Prostate gland (tissue), 2 donors: Measurements from ENCODE around the gene AKNAD1. TPM values are rescaled to one million over a fixed set of nuclear protein-coding genes. Genes with fewer than 3 reads are reported as not detected.
"Not testable (repeated sequence)": the region's sequence is repeated elsewhere in the genome, so short reads cannot be mapped to it uniquely, and the experiment has no call there.

Source experiments
- DNase-seq: peaks from one replicate; pipeline ENCODE4 v3.0.0-alpha.2; 2019; ENCODE audit warnings: low spot score
- H3K27ac ChIP-seq, 2 donors: fragments of 200-600 bp; sonication (generic); 2 replicates each; pipeline ENCODE4 v1.5.1; 2017 to 2019
- H3K27me3 ChIP-seq: fragments of 200-600 bp; sonication (generic); replicated peaks from 2 replicates; pipeline ENCODE4 v1.5.1; 2019; ENCODE audit not compliant: insufficient read depth
- H3K36me3 ChIP-seq, 2 donors: fragments of 200-600 bp; sonication (generic); 1 replicate in 1 of 2; 2 replicates in 1 of 2; pipeline versions ENCODE4 v1.5.1 to v1.8.1; 2017 to 2019
- H3K4me1 ChIP-seq: fragments of 200-600 bp; sonication (generic); replicated peaks from 2 replicates; pipeline ENCODE4 v1.5.1; 2019
- H3K4me3 ChIP-seq, 2 donors: fragments of 200-600 bp; sonication (generic); 2 replicates each; pipeline ENCODE4 v1.5.1; 2017 to 2019
- H3K9me3 ChIP-seq: fragments of 200-600 bp; sonication (generic); 2 replicates; pipeline ENCODE4 v1.5.1; 2017
- POLR2A ChIP-seq: fragments of 450-650 bp; IDR thresholded peaks from one replicate; pipeline ENCODE4 v1.6.1; 2016; ENCODE audit warnings: antibody characterized with exemption, mild to moderate bottlenecking
- POLR2AphosphoS5 ChIP-seq: sonication (generic); formaldehyde crosslinking; IDR thresholded peaks from one replicate; pipeline ENCODE4 v1.6.1; 2017; ENCODE audit warnings: antibody characterized with exemption
- WGBS: methylation state at CpG from one replicate; pipeline ENCODE4 v1.1.5; 2018; 5-methylcytosine and 5-hydroxymethylcytosine counted together
- intact Hi-C: fragments of 100-400 bp; cut with DNase I; formaldehyde crosslinking; loops from one replicate; pipeline ENCODE4 v1.14.2; 2022
- total RNA-seq, 2 donors: library from RNA; depleted of rRNA; stranded (reverse); fragments of >200 nt; gene quantifications; one replicate each; pipeline ENCODE4 v1.1.0, GENCODE V29; 2016
- TF ChIP-seq, protein P1 (sequence below), 4 experiments: fragments of 200-600 bp in 2 of 4; fragments of 450-650 bp in 2 of 4; sonication (generic) in 2 of 4; IDR thresholded peaks; 1 replicate in 3 of 4; 2 replicates in 1 of 4; pipeline ENCODE4 v1.5.1; 2016 to 2019; ENCODE audit warnings: antibody characterized with exemption in 4 of 4, mild to moderate bottlenecking in 2 of 4, moderate library complexity in 2 of 4

The AKNAD1 gene
- total RNA-seq, 2 donors from 2014 or later, result 1.4 TPM; not detected in 1

DNA sequence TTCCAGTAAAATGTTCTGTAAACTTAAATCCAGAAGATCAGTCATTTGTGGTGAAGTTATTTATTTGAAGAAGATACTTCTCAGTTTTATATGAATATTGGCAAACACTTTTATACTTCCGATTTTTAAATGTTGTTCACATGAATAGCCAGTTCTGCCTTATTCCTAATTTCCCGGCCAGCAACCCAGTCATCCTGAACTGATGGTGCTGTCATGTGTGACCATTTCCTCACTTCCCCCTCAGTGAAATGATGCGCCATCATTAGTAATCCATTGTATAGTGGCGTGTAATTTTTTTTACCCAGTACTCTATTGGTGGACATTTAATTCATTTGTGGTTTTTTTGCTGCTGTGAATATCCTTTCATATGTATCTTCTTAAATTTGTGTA, 36.2 kb upstream of the AKNAD1 start:
- Histone ChIP-seq H3K36me3 (no peaks in the 10 kb centered on the region), H3K9me3 (no peaks in the 10 kb centered on the region), H3K27ac (no peak overlapping the region), H3K4me3 (no peak overlapping the region), H3K4me1 (peaks cover 2% of the 10 kb centered on the region), H3K27me3 (no peaks in the 10 kb centered on the region)
- TF ChIP-seq, protein P1, sequence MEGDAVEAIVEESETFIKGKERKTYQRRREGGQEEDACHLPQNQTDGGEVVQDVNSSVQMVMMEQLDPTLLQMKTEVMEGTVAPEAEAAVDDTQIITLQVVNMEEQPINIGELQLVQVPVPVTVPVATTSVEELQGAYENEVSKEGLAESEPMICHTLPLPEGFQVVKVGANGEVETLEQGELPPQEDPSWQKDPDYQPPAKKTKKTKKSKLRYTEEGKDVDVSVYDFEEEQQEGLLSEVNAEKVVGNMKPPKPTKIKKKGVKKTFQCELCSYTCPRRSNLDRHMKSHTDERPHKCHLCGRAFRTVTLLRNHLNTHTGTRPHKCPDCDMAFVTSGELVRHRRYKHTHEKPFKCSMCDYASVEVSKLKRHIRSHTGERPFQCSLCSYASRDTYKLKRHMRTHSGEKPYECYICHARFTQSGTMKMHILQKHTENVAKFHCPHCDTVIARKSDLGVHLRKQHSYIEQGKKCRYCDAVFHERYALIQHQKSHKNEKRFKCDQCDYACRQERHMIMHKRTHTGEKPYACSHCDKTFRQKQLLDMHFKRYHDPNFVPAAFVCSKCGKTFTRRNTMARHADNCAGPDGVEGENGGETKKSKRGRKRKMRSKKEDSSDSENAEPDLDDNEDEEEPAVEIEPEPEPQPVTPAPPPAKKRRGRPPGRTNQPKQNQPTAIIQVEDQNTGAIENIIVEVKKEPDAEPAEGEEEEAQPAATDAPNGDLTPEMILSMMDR (IDR thresholded peaks at IDR 0.05), result no peak
- TF ChIP-seq POLR2A, result no peak
- no peak for TF ChIP-seq POLR2AphosphoS5
- 90% methylated on average over 4 of the region's 4 CpGs for WGBS
- intact Hi-C loops, result no loop called here
- no peak for DNase-seq

DNA sequence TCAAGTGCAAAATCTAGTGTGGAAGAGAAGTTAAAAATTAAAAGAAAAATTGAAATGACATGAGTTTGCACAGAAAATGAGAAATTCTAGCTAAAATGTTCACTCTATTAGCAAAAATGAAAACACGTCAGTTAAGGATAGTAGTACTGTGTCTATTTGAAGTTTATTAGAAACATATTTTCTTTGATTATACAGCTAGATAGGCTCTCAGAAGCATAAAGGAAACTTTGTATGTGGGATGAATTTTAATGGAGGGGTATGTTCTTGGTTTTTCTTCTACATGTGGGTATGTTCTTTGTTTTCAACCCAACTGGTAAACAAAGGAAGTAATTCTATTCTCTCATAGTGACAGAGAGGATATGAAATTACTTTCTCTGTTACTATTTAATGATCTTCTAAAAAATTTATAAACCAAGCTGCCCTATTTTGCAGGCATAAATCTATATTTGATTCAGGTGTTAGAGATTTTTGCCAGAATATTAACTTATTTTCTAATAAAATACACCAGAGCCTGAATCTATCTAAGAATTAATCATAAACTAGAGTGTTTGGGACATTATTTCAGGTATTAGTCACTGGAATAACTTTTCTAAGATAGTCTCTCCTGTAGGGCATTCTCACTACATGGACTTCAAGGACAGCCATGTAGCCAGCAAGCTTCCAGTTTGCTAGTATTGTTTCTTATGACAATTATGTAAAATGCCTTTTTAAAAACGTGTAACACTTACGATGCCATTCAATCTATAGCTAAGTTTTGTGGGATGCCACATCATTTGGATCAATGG, 35.7 kb upstream of the AKNAD1 start:
- peaks cover 2% of the 10 kb centered on the region for H3K4me1 ChIP-seq
- H3K9me3 ChIP-seq, result no peaks in the 10 kb centered on the region
- H3K27ac ChIP-seq, result no peak overlapping the region
- no peak for TF ChIP-seq POLR2AphosphoS5
- TF ChIP-seq, protein P1 (IDR thresholded peaks at IDR 0.05), result no peak
- TF ChIP-seq POLR2A, result no peak
- H3K27me3 ChIP-seq, result no peaks in the 10 kb centered on the region
- intact Hi-C loops, result no loop called here
- DNase-seq, result no peak
- WGBS, result 68% methylated on average over 3 of the region's 3 CpGs
- no peaks in the 10 kb centered on the region for H3K36me3 ChIP-seq
- H3K4me3 ChIP-seq, result no peak overlapping the region

DNA sequence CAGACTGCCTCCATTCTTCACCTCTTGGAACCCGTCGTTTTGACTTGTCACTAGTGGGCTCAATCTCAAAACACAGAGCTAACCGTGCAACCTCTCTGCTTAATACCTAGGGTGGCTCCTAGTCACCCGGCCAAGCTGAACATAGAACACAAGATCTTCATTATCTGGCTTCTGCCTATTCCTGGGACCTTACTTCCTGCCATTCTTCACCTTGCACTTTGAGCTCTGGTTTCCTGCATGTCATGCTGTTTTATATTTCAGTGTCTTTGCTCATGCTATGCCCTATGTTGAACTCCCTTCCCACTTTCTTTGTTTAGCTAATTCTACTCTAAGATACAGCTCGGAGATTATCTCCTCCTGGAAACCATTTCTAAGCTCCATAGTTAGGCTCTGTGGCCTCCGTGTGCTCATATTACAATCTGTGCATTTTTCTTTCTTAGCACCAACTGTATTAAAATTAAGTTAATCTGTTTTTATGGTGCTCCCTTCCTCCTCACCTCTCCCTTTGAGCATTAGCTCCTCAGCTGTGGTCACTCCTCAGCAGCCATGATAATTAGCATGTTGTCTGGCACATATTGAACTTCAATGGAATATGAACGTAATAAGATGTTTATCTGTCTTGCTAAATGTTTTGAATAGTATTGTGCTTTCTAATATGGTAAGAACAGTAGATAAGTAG, 33.0 kb upstream of the AKNAD1 start:
- no peaks in the 10 kb centered on the region for H3K9me3 ChIP-seq
- WGBS, result 55% methylated on average over 7 of the region's 7 CpGs
- no peak for DNase-seq
- H3K36me3 ChIP-seq, result no peaks in the 10 kb centered on the region
- intact Hi-C loops, result no loop called here
- peak overlapping the region; percentile 28 to 32 for H3K27ac ChIP-seq
- H3K4me1 ChIP-seq, result peaks cover 2% of the 10 kb centered on the region
- no peaks in the 10 kb centered on the region for H3K27me3 ChIP-seq
- TF ChIP-seq, protein P1 (IDR thresholded peaks at IDR 0.05), result no peak
- TF ChIP-seq POLR2AphosphoS5 (no peak), POLR2A (no peak)
- no peak overlapping the region for H3K4me3 ChIP-seq

DNA sequence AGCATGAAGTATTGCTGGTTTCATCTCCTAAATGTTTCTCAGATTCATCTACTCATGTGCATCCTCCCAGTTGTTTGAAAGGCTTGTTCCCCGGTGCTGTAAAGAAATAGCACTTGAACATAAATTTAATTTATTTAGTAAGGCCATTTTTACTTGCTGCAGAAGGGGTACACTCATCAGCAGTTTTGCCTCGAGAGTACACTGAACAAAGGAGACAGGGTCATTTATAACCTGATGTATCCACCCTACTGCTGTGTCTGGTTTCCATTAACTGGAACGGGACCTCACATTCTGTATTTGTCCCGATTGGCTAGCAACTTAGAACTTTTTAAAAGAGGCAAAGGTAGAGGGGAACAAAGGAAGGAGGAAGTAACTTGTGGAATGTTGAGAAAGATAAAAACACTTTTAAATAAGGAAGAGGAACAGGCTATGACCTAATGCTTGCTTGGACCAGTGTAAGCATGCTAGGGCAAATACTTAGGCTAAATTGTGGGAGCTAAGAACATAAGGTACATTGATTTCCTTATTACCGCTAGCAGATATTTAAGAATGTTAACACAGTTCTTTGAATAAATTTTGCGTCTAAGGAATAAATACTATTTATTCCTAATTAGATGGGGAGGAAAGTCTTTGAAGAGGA, 32.2 kb upstream of the AKNAD1 start:
- H3K27me3 ChIP-seq, H3K4me1 ChIP-seq, H3K4me3 ChIP-seq, H3K9me3 ChIP-seq, DNase-seq, H3K36me3 ChIP-seq, intact Hi-C loops: not testable (repeated sequence)
- 32% methylated on average over 6 of the region's 6 CpGs for WGBS
- TF ChIP-seq POLR2AphosphoS5, result peak; percentile 24
- peak overlapping the region; percentile 28 to 32 for H3K27ac ChIP-seq

DNA sequence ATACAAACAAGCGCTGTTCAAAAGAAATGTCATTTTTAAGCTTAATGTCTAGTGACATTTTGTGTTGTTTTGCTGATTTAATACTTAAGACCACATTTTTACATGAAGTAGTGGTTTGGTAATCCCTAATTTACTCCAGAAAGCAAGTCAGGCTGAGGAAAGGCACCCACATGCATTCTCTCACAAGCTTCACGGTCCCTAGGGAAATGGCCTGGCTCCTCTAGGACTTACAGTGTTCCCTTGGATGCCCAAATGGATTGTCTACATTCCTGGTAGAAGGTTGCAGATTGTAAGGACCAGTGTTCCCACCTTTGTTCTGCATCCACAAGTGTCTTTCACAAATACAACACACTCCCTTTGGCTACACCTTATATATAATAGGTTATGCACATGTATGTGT, 29.4 kb upstream of the AKNAD1 start:
- WGBS, result 98% methylated on average over 2 of the region's 2 CpGs
- intact Hi-C loops, result no loop called here
- H3K4me3 ChIP-seq, result no peak overlapping the region
- H3K27me3 ChIP-seq, result no peaks in the 10 kb centered on the region
- H3K9me3 ChIP-seq, result no peaks in the 10 kb centered on the region
- no peaks in the 10 kb centered on the region for H3K36me3 ChIP-seq
- no peak for DNase-seq
- H3K4me1 ChIP-seq, result peaks cover 2% of the 10 kb centered on the region
- TF ChIP-seq POLR2A (no peak), POLR2AphosphoS5 (no peak)
- TF ChIP-seq, protein P1 (IDR thresholded peaks at IDR 0.05), result no peak
- no peak overlapping the region for H3K27ac ChIP-seq
